WTC11 (cell line): Measurements from ENCODE around the gene MSH3. TPM values are rescaled to one million over a fixed set of nuclear protein-coding genes. Genes with fewer than 3 reads are reported as not detected.

Experiments used
- ATAC-seq: fragments of 200-7000 bp; cut with Tn5 transposase; 2 replicates; pipeline ENCODE4 v1.10.0; 2021; ENCODE audit warnings: mild to moderate bottlenecking, moderate library complexity
- CTCF ChIA-PET: fragments of 300-600 bp; sonication (Branson Sonifier 250); formaldehyde crosslinking; loops from one replicate; lab custom pipeline; 2021; ENCODE audit warnings: antibody characterized with exemption; lab: Charles Lee
- POLR2A ChIA-PET: fragments of 350-600 bp; sonication (Branson Sonifier 250); formaldehyde crosslinking; loops from one replicate; lab custom pipeline; 2021; ENCODE audit warnings: antibody characterized with exemption; lab: Charles Lee
- DNase-seq: peaks from one replicate; pipeline ENCODE4 v3.0.0; 2021; ENCODE audit warnings: low spot score
- H3K27ac Mint-ChIP-seq: 2 replicates; pipeline ENCODE4 v1.8.0; 2021; ENCODE audit warnings: mixed read lengths
- H3K27me3 Mint-ChIP-seq: 2 replicates; pipeline ENCODE4 v1.8.0; 2021; ENCODE audit warnings: low read depth, mild to moderate bottlenecking, moderate library complexity, mixed read lengths
- H3K36me3 Mint-ChIP-seq: 2 replicates; pipeline ENCODE4 v1.8.0; 2021; ENCODE audit warnings: mixed read lengths
- H3K4me1 Mint-ChIP-seq: 2 replicates; pipeline ENCODE4 v1.8.0; 2022; ENCODE audit warnings: mixed read lengths
- H3K4me3 Mint-ChIP-seq: 2 replicates; pipeline ENCODE4 v1.8.0; 2021; ENCODE audit warnings: mild to moderate bottlenecking, moderate library complexity, mixed read lengths
- H3K9me3 Mint-ChIP-seq: 2 replicates; pipeline ENCODE4 v1.8.0; 2021; ENCODE audit warnings: mixed read lengths
- AR ChIP-seq: fragments of 250-450 bp; sonication (Bioruptor Pico); IDR thresholded peaks from 2 replicates; pipeline ENCODE4 v1.9.0; 2021; ENCODE audit warnings: mild to moderate bottlenecking
- ATF2 ChIP-seq: sonication (generic); formaldehyde crosslinking; IDR thresholded peaks from 2 replicates; pipeline ENCODE4 v1.8.1; 2022; ENCODE audit warnings: low read depth, missing genetic modification reagents, borderline replicate concordance
- CREB1 ChIP-seq: sonication (generic); formaldehyde crosslinking; IDR thresholded peaks from 2 replicates; pipeline ENCODE4 v1.8.0; 2023; ENCODE audit warnings: mild to moderate bottlenecking, missing genetic modification reagents
- ELF4 ChIP-seq: sonication (generic); formaldehyde crosslinking; IDR thresholded peaks from 2 replicates; pipeline ENCODE4 v1.8.1; 2022; ENCODE audit warnings: low read depth, mild to moderate bottlenecking, moderate library complexity, missing genetic modification reagents
- EMX1 ChIP-seq: fragments of 250-450 bp; sonication (Bioruptor Pico); IDR thresholded peaks from 2 replicates; pipeline ENCODE4 v1.8.0; 2021; ENCODE audit warnings: mild to moderate bottlenecking
- FOXP4 ChIP-seq: sonication (generic); formaldehyde crosslinking; IDR thresholded peaks from 2 replicates; pipeline ENCODE4 v1.8.0; 2022; ENCODE audit warnings: mild to moderate bottlenecking, missing genetic modification reagents
- JAZF1 ChIP-seq: fragments of 250-450 bp; sonication (Bioruptor Pico); IDR thresholded peaks from 2 replicates; pipeline ENCODE4 v1.9.0; 2021; ENCODE audit warnings: moderate library complexity, mild to moderate bottlenecking, inconsistent platforms
- MAX ChIP-seq: sonication (generic); formaldehyde crosslinking; IDR thresholded peaks from 2 replicates; pipeline ENCODE4 v1.8.0; 2022; ENCODE audit warnings: mild to moderate bottlenecking, missing genetic modification reagents
- MLX ChIP-seq: sonication (generic); formaldehyde crosslinking; IDR thresholded peaks from 2 replicates; pipeline ENCODE4 v1.8.1; 2023; ENCODE audit warnings: mild to moderate bottlenecking, missing genetic modification reagents, moderate library complexity
- MYBL2 ChIP-seq: sonication (generic); formaldehyde crosslinking; IDR thresholded peaks from 2 replicates; pipeline ENCODE4 v1.8.1; 2023; ENCODE audit warnings: mild to moderate bottlenecking, moderate library complexity, missing genetic modification reagents
- PREB ChIP-seq: sonication (generic); formaldehyde crosslinking; IDR thresholded peaks from 2 replicates; pipeline ENCODE4 v1.8.1; 2022; ENCODE audit warnings: mild to moderate bottlenecking, missing genetic modification reagents, moderate library complexity, borderline replicate concordance
- SMAD3 ChIP-seq: sonication (generic); formaldehyde crosslinking; IDR thresholded peaks from 2 replicates; pipeline ENCODE4 v1.8.0; 2022; ENCODE audit warnings: missing genetic modification reagents, mild to moderate bottlenecking, borderline replicate concordance
- USF1 ChIP-seq: sonication (generic); formaldehyde crosslinking; IDR thresholded peaks from 2 replicates; pipeline ENCODE4 v1.8.0; 2022; ENCODE audit warnings: mild to moderate bottlenecking, missing genetic modification reagents
- USF2 ChIP-seq: sonication (generic); formaldehyde crosslinking; IDR thresholded peaks from 2 replicates; pipeline ENCODE4 v1.8.1; 2023; ENCODE audit warnings: mild to moderate bottlenecking, missing genetic modification reagents, moderate library complexity
- ZNF532 ChIP-seq: fragments of 250-450 bp; sonication (Bioruptor Pico); IDR thresholded peaks from 2 replicates; pipeline ENCODE4 v1.9.0; 2021; ENCODE audit warnings: mild to moderate bottlenecking, borderline replicate concordance
- ZNF671 ChIP-seq: fragments of 250-450 bp; sonication (Bioruptor Pico); IDR thresholded peaks from 2 replicates; pipeline ENCODE4 v1.8.0; 2021; ENCODE audit warnings: mild to moderate bottlenecking
- total RNA-seq: library from RNA; stranded (reverse); gene quantifications from 3 replicates; pipeline ENCODE4 v1.2.3, GENCODE V29; 2021

MSH3 gene
- total RNA-seq, 1 experiment from 2014 or later: 14.6 TPM

- H3K36me3 Mint-ChIP-seq: peaks cover 28% of the 10 kb centered on the region
- peaks cover 3% of the 10 kb centered on the region; the same call in 1 of the 2 replicates for H3K27me3 Mint-ChIP-seq
- ChIA-PET CTCF (interaction anchor here (0.6 to 1.0 kb wide), 2 partner anchors 203 to 726 kb away, joined by 3 to 6 read pairs; no protein-coding TSS in a partner anchor), POLR2A (no interaction called here)
- TF ChIP-seq PREB (CRISPR knock-in tag) (no peak), ATF2 (CRISPR knock-in tag) (no peak), ZNF671 (no peak), CREB1 (CRISPR knock-in tag) (no peak), ELF4 (CRISPR knock-in tag) (no peak), MLX (CRISPR knock-in tag) (no peak), MAX (CRISPR knock-in tag) (no peak), AR (no peak), MYBL2 (CRISPR knock-in tag) (no peak)
- H3K27ac Mint-ChIP-seq: no peak overlapping the region
- no peaks in the 10 kb centered on the region for H3K4me1 Mint-ChIP-seq
- H3K9me3 Mint-ChIP-seq: peaks cover 36% of the 10 kb centered on the region
- no peak overlapping the region for H3K4me3 Mint-ChIP-seq
- DNase-seq: no peak
- no peak for ATAC-seq
Observed at GRCh38 chr5:80905405-80905804, 251.0 kb downstream of the MSH3 start.

GRCh38 chr5:80912479-80912878, 258.0 kb downstream of the MSH3 start:
- Mint-ChIP-seq H3K36me3 (peaks cover 6% of the 10 kb centered on the region; the same call in 1 of the 2 replicates), H3K4me1 (peaks cover 11% of the 10 kb centered on the region), H3K27ac (no peak overlapping the region), H3K9me3 (peaks cover 20% of the 10 kb centered on the region), H3K27me3 (no peaks in the 10 kb centered on the region), H3K4me3 (no peak overlapping the region)
- POLR2A ChIA-PET: no interaction called here
- CTCF ChIA-PET: no interaction called here
- DNase-seq: no peak
- ATAC-seq: no peak
- no peak for TF ChIP-seq EMX1 (CRISPR knock-in tag)
- TF ChIP-seq USF2 (CRISPR knock-in tag): no peak
- TF ChIP-seq FOXP4 (CRISPR knock-in tag): no peak
- TF ChIP-seq SMAD3 (CRISPR knock-in tag): no peak
- TF ChIP-seq USF1 (CRISPR knock-in tag): no peak
- no peak for TF ChIP-seq JAZF1 (CRISPR knock-in tag)
- no peak for TF ChIP-seq ZNF532 (CRISPR knock-in tag)
